Osteoblast (primary cell): Measurements from ENCODE around the gene SORBS1. TPM values are rescaled to one million over a fixed set of nuclear protein-coding genes. Genes with fewer than 3 reads are reported as not detected.

Source experiments
- DNase-seq: peaks from one replicate; pipeline ENCODE4 v3.0.0; 2011; ENCODE audit warnings: low spot score, mixed read lengths; ENCODE audit not compliant: insufficient read length; ENCODE audit errors: missing footprints
- H2AFZ ChIP-seq: 2 replicates; pipeline ENCODE4 v1.6.0; 2011; ENCODE audit warnings: mild to moderate bottlenecking, low read length
- H3K27ac ChIP-seq: 2 replicates; pipeline ENCODE4 v1.5.1; 2011; ENCODE audit warnings: mild to moderate bottlenecking, low read depth, low read length, moderate library complexity
- H3K27me3 ChIP-seq: 2 replicates; pipeline ENCODE4 v1.6.0; 2012; ENCODE audit warnings: mild to moderate bottlenecking, control low read depth, inconsistent platforms, low read length, moderate library complexity; ENCODE audit not compliant: insufficient read depth
- H3K36me3 ChIP-seq: 2 replicates; pipeline ENCODE4 v1.5.1; 2011; ENCODE audit warnings: mild to moderate bottlenecking, low read length, control low read depth, moderate library complexity; ENCODE audit not compliant: insufficient read depth
- H3K4me1 ChIP-seq: 2 replicates; pipeline ENCODE4 v1.5.1; 2011; ENCODE audit warnings: mild to moderate bottlenecking, low read length, control low read depth, moderate library complexity; ENCODE audit not compliant: insufficient read depth
- H3K4me2 ChIP-seq: 2 replicates; pipeline ENCODE4 v1.6.0; 2011; ENCODE audit warnings: mild to moderate bottlenecking, low read length; ENCODE audit not compliant: insufficient read depth
- H3K4me3 ChIP-seq: fragments of 200-600 bp; sonication (generic); 3 replicates; pipeline ENCODE4 v1.5.1; 2012; ENCODE audit warnings: mild to moderate bottlenecking, low read length, inconsistent platforms; ENCODE audit not compliant: insufficient read depth
- H3K79me2 ChIP-seq: 2 replicates; pipeline ENCODE4 v1.6.0; 2012; ENCODE audit warnings: mild to moderate bottlenecking, low read length, control low read depth, inconsistent platforms; ENCODE audit not compliant: insufficient read depth
- H3K9me3 ChIP-seq: 2 replicates; pipeline ENCODE4 v1.5.1; 2011; ENCODE audit warnings: low read depth, low read length, control low read depth
- H4K20me1 ChIP-seq: 2 replicates; pipeline ENCODE4 v1.6.0; 2012; ENCODE audit warnings: mild to moderate bottlenecking, low read length, control low read depth; ENCODE audit not compliant: insufficient read depth
- CTCF ChIP-seq: IDR thresholded peaks from 2 replicates; pipeline ENCODE4 v1.5.1; 2011; ENCODE audit warnings: mild to moderate bottlenecking, low read depth, low read length, moderate library complexity; ENCODE audit errors: extremely low read depth
- total RNA-seq: library from RNA; depleted of rRNA; stranded (reverse); fragments of >200 nt; gene quantifications from 2 replicates; pipeline ENCODE4 v1.2.3, GENCODE V29; 2012

The SORBS1 gene
- total RNA-seq, 1 donor, result 0.72 TPM

GRCh38 chr10:95312257-95312656, 248.9 kb downstream of the SORBS1 start:
- Histone ChIP-seq H3K27me3 (no peaks in the 10 kb centered on the region), H3K4me2 (no peak overlapping the region), H2AFZ (no peak overlapping the region), H3K36me3 (no peaks in the 10 kb centered on the region), H3K9me3 (no peaks in the 10 kb centered on the region), H4K20me1 (no peaks in the 10 kb centered on the region), H3K4me1 (peaks cover 18% of the 10 kb centered on the region), H3K27ac (no peak overlapping the region), H3K4me3 (no peak overlapping the region), H3K79me2 (no peaks in the 10 kb centered on the region)
- no peak for DNase-seq
- no peak for TF ChIP-seq CTCF

GRCh38 chr10:95309958-95310357, 251.2 kb downstream of the SORBS1 start:
- Histone ChIP-seq H3K4me3 (no peak overlapping the region), H3K36me3 (no peaks in the 10 kb centered on the region), H3K27ac (no peak overlapping the region), H3K4me1 (peaks cover 22% of the 10 kb centered on the region), H3K27me3 (no peaks in the 10 kb centered on the region), H3K79me2 (no peaks in the 10 kb centered on the region), H2AFZ (no peak overlapping the region), H3K9me3 (no peaks in the 10 kb centered on the region), H3K4me2 (no peak overlapping the region), H4K20me1 (no peaks in the 10 kb centered on the region)
- DNase-seq, result no peak
- TF ChIP-seq CTCF, result no peak

- Histone ChIP-seq H3K9me3 (no peaks in the 10 kb centered on the region), H3K27me3 (no peaks in the 10 kb centered on the region), H4K20me1 (no peaks in the 10 kb centered on the region), H3K4me3 (peak overlapping the region; percentile 5), H3K27ac (peak overlapping the region; percentile 75), H3K4me1 (peaks cover 22% of the 10 kb centered on the region), H3K79me2 (no peaks in the 10 kb centered on the region), H3K36me3 (no peaks in the 10 kb centered on the region), H3K4me2 (peak overlapping the region; percentile 73), H2AFZ (peak overlapping the region; percentile 52)
- TF ChIP-seq CTCF, result no peak
- DNase-seq, result peak; percentile 70
These were observed 252.5 kb downstream of the SORBS1 start for GRCh38 chr10:95308389-95309302.

GRCh38 chr10:95306851-95307250, 254.3 kb downstream of the SORBS1 start:
- no peak for DNase-seq
- H3K4me2 ChIP-seq, result no peak overlapping the region
- H4K20me1 ChIP-seq, result no peaks in the 10 kb centered on the region
- no peaks in the 10 kb centered on the region for H3K9me3 ChIP-seq
- no peak overlapping the region for H3K4me3 ChIP-seq
- no peaks in the 10 kb centered on the region for H3K27me3 ChIP-seq
- no peaks in the 10 kb centered on the region for H3K36me3 ChIP-seq
- H3K79me2 ChIP-seq, result no peaks in the 10 kb centered on the region
- no peak overlapping the region for H3K27ac ChIP-seq
- H2AFZ ChIP-seq, result no peak overlapping the region
- TF ChIP-seq CTCF, result no peak
- H3K4me1 ChIP-seq, result peaks cover 22% of the 10 kb centered on the region
